ENCODE measurements around the gene PLCB1.

The PLCB1 gene

GRCh38 chr20:8161264-8162071 is 29.4 kb downstream of the PLCB1 start:
- no peak for DNase-seq

GRCh38 chr20:8162610-8163009 is 30.5 kb downstream of the PLCB1 start:
- no peak for DNase-seq

- no peak for DNase-seq
Observed at GRCh38 chr20:8163543-8163942, 31.5 kb downstream of the PLCB1 start.

- DNase-seq, result no peak
Observed at GRCh38 chr20:8166730-8167129, 34.7 kb downstream of the PLCB1 start.

- DNase-seq, result no peak
Observed at GRCh38 chr20:8168785-8169288, 36.8 kb downstream of the PLCB1 start.

- no peak for DNase-seq
Observed at GRCh38 chr20:8170921-8171320, 38.9 kb downstream of the PLCB1 start.

GRCh38 chr20:8172191-8172590 is 40.1 kb downstream of the PLCB1 start:
- no peak for DNase-seq

- no peak for DNase-seq
Observed at GRCh38 chr20:8175741-8176675, 43.9 kb downstream of the PLCB1 start.

- DNase-seq, result no peak
Observed at GRCh38 chr20:8183526-8183925, 51.5 kb downstream of the PLCB1 start.

- no peak for DNase-seq
Observed at GRCh38 chr20:8187740-8188139, 55.7 kb downstream of the PLCB1 start.

GRCh38 chr20:8190043-8190880 is 58.2 kb downstream of the PLCB1 start:
- no peak for DNase-seq

- no peak for DNase-seq
Observed at GRCh38 chr20:8194721-8195120, 62.7 kb downstream of the PLCB1 start.

GRCh38 chr20:8196096-8196495 is 64.0 kb downstream of the PLCB1 start:
- no peak for DNase-seq

GRCh38 chr20:8200220-8200619 is 68.2 kb downstream of the PLCB1 start:
- no peak for DNase-seq

GRCh38 chr20:8203366-8203765 is 71.3 kb downstream of the PLCB1 start:
- DNase-seq, result no peak

GRCh38 chr20:8205996-8206395 is 73.9 kb downstream of the PLCB1 start:
- no peak for DNase-seq

GRCh38 chr20:8208226-8208625 is 76.2 kb downstream of the PLCB1 start:
- no peak for DNase-seq

GRCh38 chr20:8209061-8209460 is 77.0 kb downstream of the PLCB1 start:
- DNase-seq, result no peak

- no peak for DNase-seq
Observed at GRCh38 chr20:8210749-8211148, 78.7 kb downstream of the PLCB1 start.

- no peak for DNase-seq
Observed at GRCh38 chr20:8212286-8212685, 80.2 kb downstream of the PLCB1 start.

- DNase-seq, result no peak
Observed at GRCh38 chr20:8213270-8213669, 81.2 kb downstream of the PLCB1 start.

- no peak for DNase-seq
Observed at GRCh38 chr20:8213831-8214587, 81.9 kb downstream of the PLCB1 start.

Data from NCI-H526 treated with DMSO at 0.1 percent for 48 hours (cell line).